RPMI8226 (cell line): ENCODE measurements around the gene RGL1.

Source experiments
- DNase-seq: peaks from one replicate; pipeline ENCODE4 v3.0.0-alpha.2; 2015

The RGL1 gene

GRCh38 chr1:183893561-183894289, 88.8 kb downstream of the RGL1 start:
- no peak for DNase-seq

DNA sequence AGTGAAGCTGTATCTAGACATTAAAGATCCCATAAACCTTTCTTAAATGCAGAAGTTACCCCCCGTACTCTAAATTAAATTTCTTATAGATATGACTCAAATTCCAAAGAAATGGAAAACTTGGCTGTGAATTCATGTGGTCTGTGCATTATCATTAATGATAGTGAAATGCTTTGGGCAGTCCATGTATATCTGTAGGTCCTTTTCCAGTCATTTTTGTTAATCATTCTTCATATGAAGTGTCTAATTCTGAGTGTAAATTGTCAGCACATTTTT, 89.3 kb downstream of the RGL1 start:
- no peak for DNase-seq

- DNase-seq: no peak
Observed at GRCh38 chr1:183896466-183897048, 91.6 kb downstream of the RGL1 start.

DNA sequence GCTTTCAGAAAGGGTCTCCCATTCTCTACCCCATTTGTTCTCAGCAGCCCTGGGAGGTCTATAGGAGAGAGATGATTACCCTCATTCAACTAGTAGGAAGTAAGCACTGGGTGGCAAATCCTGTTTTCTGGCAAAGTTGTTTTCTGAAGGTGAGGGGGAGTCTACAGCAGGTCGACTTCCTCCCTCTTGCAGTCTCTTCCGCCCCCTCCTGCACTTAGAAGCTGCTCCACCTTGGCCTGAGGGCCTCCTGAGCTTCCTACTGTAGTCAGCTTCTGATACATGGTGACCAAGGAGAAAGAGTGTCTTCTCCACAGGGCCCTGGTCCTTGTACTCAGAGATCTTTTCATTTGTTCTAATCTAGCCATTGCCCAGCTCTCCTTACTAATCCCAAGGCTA, 93.1 kb downstream of the RGL1 start:
- DNase-seq: no peak

- DNase-seq: no peak
Observed at GRCh38 chr1:183898610-183899009, 93.7 kb downstream of the RGL1 start.

DNA sequence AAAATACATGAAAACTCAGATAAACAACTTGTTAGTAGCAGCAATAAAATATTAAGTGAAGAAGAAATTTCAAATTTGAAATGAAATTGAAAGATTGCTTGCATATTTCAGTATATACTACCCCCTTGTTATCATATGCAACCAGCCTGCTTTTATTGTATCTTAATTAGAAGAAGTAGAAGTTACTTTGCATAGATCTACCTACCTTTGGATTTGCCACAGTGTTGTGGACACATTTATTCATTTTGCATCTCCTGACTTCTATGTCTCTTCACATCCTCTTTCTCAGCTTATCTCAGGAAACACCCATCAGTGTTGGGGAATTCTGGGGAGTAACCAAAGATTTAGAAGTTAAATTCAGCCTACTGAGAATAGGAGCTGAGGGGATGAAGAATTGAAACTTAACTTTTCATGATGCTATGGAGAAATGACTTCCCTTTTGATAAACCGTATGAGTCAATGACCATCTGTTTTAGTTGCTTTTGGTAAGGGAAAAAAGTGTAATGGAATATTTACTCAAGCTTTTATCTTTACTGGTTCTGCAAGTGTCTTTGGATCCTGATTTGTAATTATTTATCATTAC, 96.9 kb downstream of the RGL1 start:
- no peak for DNase-seq

DNA sequence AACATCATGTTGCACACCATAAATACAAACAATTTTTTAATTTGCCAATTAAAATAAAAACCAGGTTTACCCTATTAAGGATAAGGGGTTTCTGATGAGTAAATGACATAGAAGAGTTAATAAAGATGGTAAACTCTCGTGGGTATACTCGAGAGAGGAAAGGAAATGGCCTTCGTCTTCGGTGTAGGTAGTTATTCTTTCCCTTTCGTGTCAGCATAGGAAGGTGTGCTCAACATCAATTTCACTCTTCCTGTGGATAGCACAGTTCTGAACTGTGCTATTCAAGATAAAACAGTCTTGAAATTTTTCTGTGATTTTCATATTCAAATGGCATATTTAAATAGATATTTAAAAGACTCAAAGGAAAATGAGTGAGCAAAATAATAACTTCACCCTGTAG, 98.2 kb downstream of the RGL1 start:
- no peak for DNase-seq

DNA sequence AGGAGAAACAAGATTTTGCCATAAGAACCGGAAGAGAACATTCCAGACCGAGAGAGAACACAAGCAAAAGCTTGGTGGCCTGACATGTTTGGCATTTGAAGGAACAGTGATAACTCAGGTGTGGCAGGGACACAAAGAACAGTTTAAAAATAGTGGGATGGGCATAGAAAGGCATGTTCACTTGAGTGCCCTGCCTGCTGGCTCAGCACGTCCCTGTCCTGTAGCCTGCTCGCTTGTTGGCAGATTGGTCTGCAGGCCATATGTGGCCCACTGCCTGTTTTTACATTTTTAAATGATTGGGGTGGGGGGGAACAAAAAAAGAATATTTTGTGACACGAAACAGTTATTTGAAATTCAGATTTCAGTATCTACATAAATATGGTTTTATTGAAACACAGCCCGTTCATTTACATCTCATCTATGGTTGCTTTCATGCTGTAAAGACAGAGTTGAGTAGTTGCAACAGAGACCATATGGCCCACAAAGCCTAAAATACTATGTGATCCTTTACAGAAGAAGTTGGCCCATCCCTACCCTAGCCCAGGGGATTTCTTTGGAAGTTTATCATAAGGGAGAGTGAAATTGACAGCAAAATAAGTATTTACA, 100.7 kb downstream of the RGL1 start:
- DNase-seq: no peak

DNA sequence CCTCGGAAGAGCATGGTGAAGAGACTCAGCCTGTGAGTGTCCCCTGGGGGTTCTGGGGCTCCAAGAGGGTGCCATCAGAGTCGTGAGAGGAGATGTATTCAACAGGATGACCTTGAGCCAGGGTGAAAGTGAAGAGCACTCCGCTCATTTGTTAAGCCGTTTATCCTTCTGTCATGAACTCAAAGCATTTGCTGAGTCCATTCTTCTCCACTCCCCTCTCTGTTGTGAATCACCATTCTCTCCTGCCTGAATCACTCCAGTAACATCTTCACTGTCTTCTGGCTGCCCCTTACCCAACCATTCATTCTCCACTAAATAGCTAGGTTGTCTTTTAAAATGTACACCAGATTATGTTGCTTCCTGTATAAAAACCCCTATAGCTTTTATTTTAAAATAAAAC, 102.2 kb downstream of the RGL1 start:
- no peak for DNase-seq

DNA sequence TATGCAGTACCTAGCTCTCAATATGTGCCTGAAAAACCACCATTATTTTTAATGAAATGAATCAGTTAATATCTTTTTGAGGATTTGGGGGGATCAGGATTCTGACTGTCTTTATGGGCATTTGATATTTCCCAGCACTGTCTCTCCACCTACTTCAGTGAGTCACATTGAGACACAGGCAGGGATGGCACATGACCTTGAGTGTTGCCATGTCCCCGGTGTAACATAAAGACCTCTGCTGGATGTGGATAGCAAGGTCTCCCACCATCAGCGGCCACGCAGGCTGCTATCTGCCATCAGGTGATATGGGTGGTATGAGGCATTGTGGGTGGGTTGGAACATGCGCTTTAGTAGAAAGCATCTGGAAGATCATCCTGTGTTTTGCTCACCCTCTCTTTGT, 103.2 kb downstream of the RGL1 start:
- DNase-seq: no peak

DNA sequence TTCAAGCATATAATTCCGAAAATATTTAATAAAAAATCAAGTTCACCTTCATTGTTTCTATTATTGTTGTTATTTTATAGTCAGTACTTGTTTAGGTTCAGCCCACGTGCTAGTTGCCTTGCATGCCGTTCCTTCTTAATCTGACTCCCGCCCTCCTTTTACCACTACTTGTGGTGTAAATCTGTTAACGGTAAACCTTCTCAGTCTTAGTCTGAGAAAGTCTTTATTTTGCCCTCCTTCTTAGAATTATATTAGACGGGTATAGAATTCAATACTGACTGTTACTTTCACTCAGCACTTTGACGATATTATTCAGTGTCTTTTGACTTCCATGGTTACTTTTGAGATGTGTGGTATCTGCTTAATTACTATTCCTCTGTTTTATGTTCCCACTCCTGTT, 104.8 kb downstream of the RGL1 start:
- no peak for DNase-seq

- DNase-seq: no peak
Observed at GRCh38 chr1:183910845-183911244, 105.9 kb downstream of the RGL1 start.

DNA sequence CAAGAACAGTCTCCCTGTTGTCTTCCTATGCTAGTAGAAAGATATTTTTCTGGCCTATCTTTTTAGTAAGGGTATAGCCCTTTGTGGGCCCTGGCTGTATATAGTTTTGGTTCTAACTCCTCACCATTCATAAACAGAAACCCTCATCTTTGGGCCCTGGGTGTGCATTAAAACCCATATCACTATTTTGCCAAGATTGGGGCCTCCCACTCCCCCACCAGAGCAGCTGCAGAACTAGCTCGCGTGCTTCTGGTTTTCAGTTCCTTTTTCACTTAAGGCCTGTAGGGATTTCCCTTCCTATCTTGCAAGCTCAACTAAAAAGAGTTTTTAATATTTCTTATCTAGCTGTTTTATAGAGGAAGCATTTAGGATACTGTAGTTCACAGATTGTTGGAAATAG, 106.4 kb downstream of the RGL1 start:
- peak; percentile 94 for DNase-seq

- DNase-seq: peak; percentile 82
Observed at GRCh38 chr1:183912265-183912886, 107.5 kb downstream of the RGL1 start.

DNA sequence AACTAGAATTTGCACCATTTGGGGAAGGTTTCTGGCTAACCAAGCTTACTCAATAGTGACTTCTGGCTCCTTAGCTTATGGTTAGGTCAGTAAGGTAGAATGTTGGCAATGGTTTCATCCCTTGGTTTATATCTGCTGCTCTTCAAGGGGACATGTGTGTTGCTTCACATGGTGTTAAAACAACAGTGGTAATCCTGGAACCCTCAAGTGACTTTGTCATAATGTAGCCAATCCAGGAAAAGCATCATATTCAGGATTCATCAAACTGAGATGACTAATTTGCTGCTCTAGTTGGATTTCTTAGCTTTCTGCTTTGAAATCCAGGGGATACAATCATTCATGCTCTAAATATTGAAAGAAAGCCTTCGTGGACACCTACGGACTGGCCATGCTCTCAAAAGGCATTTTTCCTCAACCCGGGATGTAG, 108.7 kb downstream of the RGL1 start:
- no peak for DNase-seq

- DNase-seq: no peak
Observed at GRCh38 chr1:183914276-183914675, 109.4 kb downstream of the RGL1 start.

DNA sequence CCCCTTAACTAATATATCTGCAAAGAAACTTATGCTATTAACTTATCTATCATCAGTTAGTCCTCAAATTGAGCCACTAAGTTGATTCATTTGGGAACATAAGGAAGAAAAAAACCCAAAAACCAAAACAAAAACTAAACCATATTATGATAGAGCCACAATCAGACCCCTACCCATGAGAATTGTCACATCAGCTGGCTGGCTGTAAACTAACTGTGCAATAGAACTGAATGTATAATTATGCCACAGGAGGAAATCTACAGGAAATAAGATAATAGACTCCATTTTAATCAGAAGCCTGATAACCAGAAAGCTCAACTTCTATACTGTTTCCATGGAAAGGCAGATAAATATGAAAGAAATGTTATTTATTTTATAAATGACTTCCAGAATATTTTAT, 110.0 kb downstream of the RGL1 start:
- DNase-seq: no peak

- DNase-seq: peak; percentile 91
Observed at GRCh38 chr1:183915625-183916510, 110.9 kb downstream of the RGL1 start.

GRCh38 chr1:183916574-183916973, 111.7 kb downstream of the RGL1 start:
- no peak for DNase-seq

DNA sequence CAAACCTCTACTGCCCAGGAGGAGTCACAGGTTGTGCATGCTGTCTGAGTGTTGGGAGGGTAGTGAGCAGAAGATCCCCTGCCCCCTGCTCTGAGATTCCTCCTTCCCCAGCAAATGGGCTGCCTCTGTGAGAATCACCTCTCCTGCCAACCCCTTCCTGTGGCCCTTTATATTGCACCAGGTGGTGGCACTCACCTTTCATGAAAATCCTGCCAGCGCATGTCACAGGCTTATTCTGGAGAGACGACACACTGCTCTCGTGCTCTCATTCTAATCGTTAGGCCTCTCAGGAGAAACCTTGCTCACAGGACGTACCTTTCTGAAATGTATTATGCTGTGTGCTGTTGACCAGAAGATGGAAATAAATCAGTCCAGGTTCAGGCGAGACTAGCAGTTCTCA, 113.7 kb downstream of the RGL1 start:
- no peak for DNase-seq

- no peak for DNase-seq
Observed at GRCh38 chr1:183920651-183921050, 115.7 kb downstream of the RGL1 start.

DNA sequence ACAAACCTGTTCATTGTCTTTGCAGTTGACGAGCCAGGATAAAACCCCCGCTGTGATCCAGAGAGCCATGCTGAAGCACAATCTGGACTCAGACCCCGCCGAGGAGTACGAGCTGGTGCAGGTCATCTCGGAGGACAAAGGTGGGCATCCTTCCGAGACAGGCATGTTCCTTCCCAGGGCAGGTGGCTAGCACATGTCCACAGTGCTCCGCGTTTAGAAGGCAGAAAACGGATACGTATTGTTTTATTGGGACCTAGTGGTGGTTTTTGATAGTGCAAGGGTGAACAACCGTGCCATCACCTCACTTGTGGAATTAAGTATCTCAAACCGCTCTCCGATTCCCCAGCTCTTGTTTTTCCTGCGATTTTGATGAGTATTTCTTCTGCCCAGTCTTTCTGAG, 117.3 kb downstream of the RGL1 start:
- no peak for DNase-seq

- DNase-seq: no peak
Observed at GRCh38 chr1:183925947-183926346, 121.0 kb downstream of the RGL1 start.
